Tibial nerve (tissue), 3 donors: Measurements from ENCODE around the gene ZNF333.

ENCODE experiments used
- CTCF ChIP-seq, 5 experiments: fragments of 200-600 bp in 3 of 5; fragments of 450-650 bp in 2 of 5; sonication (generic) in 3 of 5; IDR thresholded peaks; one replicate each; pipeline ENCODE4 v1.5.1; 2016 to 2019; ENCODE audit warnings: antibody characterized with exemption in 5 of 5, mild to moderate bottlenecking in 3 of 5, moderate library complexity in 2 of 5
- POLR2A ChIP-seq, 2 donors: fragments of 450-650 bp; IDR thresholded peaks; one replicate each; pipeline ENCODE4 v1.6.1; 2017; ENCODE audit warnings: antibody characterized with exemption in 2 of 2, mild to moderate bottlenecking in 2 of 2, moderate library complexity in 2 of 2

GRCh38 chr19:14654786-14655560, 34.9 kb upstream of the ZNF333 start:
- TF ChIP-seq POLR2A (IDR thresholded peaks at IDR 0.05) (no peak), CTCF (IDR thresholded peaks at IDR 0.05) (no peak)
